Measurements from ENCODE around the gene UBE2Q2. TPM values are rescaled to one million over a fixed set of nuclear protein-coding genes. Genes with fewer than 3 reads are reported as not detected.

The UBE2Q2 gene
- polyA plus RNA-seq, 1 donor (not counting 4 experiments of a cell fraction or from before 2014, with no cell fraction given) = 33.9 TPM

- TF ChIP-seq EZH2 (IDR thresholded peaks at IDR 0.05; ENCODE audit: low read length) = no peak
- no peak for TF ChIP-seq CTCF (optimal IDR thresholded peaks at IDR 0.05 in 1 of 3, IDR thresholded peaks at IDR 0.05 in 1 of 3, conservative IDR thresholded peaks at IDR 0.05 in 1 of 3; ENCODE audit: extremely low read depth in 1 of 3, insufficient read depth in 2 of 3, low read length in 3 of 3)
- H3K9me3 ChIP-seq (ENCODE audit: control insufficient read depth, low read depth, low read length) = no peaks in the 10 kb centered on the region
- FAIRE-seq = no peak
- no peak overlapping the region for H3K27ac ChIP-seq (ENCODE audit: control insufficient read depth, insufficient read depth, low read length)
- dilution Hi-C loops (cut with MboI; ENCODE audit: extremely low pct_ligation_motif_present, low sequenced_read_pairs) = no loop called here
- H3K4me1 ChIP-seq (ENCODE audit: control insufficient read depth, extremely low read depth, insufficient read depth, low read length) = no peaks in the 10 kb centered on the region
- no peaks in the 10 kb centered on the region for H3K27me3 ChIP-seq (ENCODE audit: control insufficient read depth, extremely low read depth, insufficient read depth, low read length)
- DNase-seq (ENCODE audit: low read depth, low spot score) = no peak
- H3K36me3 ChIP-seq (ENCODE audit: control insufficient read depth in 2 of 2, extremely low read depth in 1 of 2, insufficient read depth in 2 of 2, low read length in 2 of 2) = no peaks in the 10 kb centered on the region
- H3K79me2 ChIP-seq (ENCODE audit: control insufficient read depth, insufficient read depth, low read length) = no peaks in the 10 kb centered on the region
- no peak overlapping the region for H3K4me2 ChIP-seq (ENCODE audit: control insufficient read depth, extremely low read depth, insufficient read depth, low read depth, low read length)
- H4K20me1 ChIP-seq (ENCODE audit: control insufficient read depth, extremely low read depth, insufficient read depth, low read length) = no peaks in the 10 kb centered on the region
- no peak overlapping the region for H3K4me3 ChIP-seq (ENCODE audit: control insufficient read depth in 2 of 3, extremely low read depth in 1 of 3, insufficient read depth in 2 of 3, low read depth in 1 of 3, low read length in 3 of 3)
- H3K9me1 ChIP-seq (ENCODE audit: control insufficient read depth, extremely low read depth, insufficient read depth, low read length) = no peaks in the 10 kb centered on the region
- H3K9ac ChIP-seq (ENCODE audit: control insufficient read depth, extremely low read depth, insufficient read depth, low read length) = no peak overlapping the region
- no peak overlapping the region for H2AFZ ChIP-seq (ENCODE audit: control insufficient read depth, low read length)
Measured at GRCh38 chr15:75810874-75811498, 32.3 kb upstream of the UBE2Q2 start.

DNA sequence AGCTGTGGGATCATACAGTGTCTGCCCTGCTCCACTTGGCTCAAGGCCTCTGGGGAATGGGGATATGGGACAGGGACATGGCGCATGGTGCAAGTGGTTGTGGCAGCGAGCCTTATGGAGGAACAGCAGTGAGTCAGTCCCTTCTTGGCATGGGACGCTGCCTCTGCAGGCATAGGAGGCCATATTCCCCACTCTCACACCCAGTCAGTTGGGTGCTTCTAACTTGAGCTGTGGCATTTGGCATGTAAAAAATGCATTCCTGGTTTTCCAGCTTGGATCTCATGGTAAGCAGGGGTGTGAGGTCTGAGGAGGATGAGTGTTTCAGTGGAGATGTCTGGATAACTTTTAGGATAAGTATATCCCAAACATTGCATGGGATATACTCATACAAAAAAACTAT lies 31.6 kb upstream of the UBE2Q2 start:
- H3K27me3 ChIP-seq (ENCODE audit: control insufficient read depth, extremely low read depth, insufficient read depth, low read length) = no peaks in the 10 kb centered on the region
- no peaks in the 10 kb centered on the region for H3K79me2 ChIP-seq (ENCODE audit: control insufficient read depth, insufficient read depth, low read length)
- no peak for DNase-seq (ENCODE audit: low read depth, low spot score)
- no peak overlapping the region for H3K4me2 ChIP-seq (ENCODE audit: control insufficient read depth, extremely low read depth, insufficient read depth, low read depth, low read length)
- no peak overlapping the region for H3K4me3 ChIP-seq (ENCODE audit: control insufficient read depth in 2 of 3, extremely low read depth in 1 of 3, insufficient read depth in 2 of 3, low read depth in 1 of 3, low read length in 3 of 3)
- H3K9ac ChIP-seq (ENCODE audit: control insufficient read depth, extremely low read depth, insufficient read depth, low read length) = no peak overlapping the region
- TF ChIP-seq CTCF (optimal IDR thresholded peaks at IDR 0.05 in 1 of 3, IDR thresholded peaks at IDR 0.05 in 1 of 3, conservative IDR thresholded peaks at IDR 0.05 in 1 of 3; ENCODE audit: extremely low read depth in 1 of 3, insufficient read depth in 2 of 3, low read length in 3 of 3) (no peak), EZH2 (IDR thresholded peaks at IDR 0.05; ENCODE audit: low read length) (no peak)
- FAIRE-seq = no peak
- no peaks in the 10 kb centered on the region for H3K9me3 ChIP-seq (ENCODE audit: control insufficient read depth, low read depth, low read length)
- H3K4me1 ChIP-seq (ENCODE audit: control insufficient read depth, extremely low read depth, insufficient read depth, low read length) = no peaks in the 10 kb centered on the region
- dilution Hi-C loops (cut with MboI; ENCODE audit: extremely low pct_ligation_motif_present, low sequenced_read_pairs) = no loop called here
- no peak overlapping the region for H2AFZ ChIP-seq (ENCODE audit: control insufficient read depth, low read length)
- no peaks in the 10 kb centered on the region for H3K36me3 ChIP-seq (ENCODE audit: control insufficient read depth in 2 of 2, extremely low read depth in 1 of 2, insufficient read depth in 2 of 2, low read length in 2 of 2)
- no peaks in the 10 kb centered on the region for H4K20me1 ChIP-seq (ENCODE audit: control insufficient read depth, extremely low read depth, insufficient read depth, low read length)
- H3K27ac ChIP-seq (ENCODE audit: control insufficient read depth, insufficient read depth, low read length) = no peak overlapping the region
- no peaks in the 10 kb centered on the region for H3K9me1 ChIP-seq (ENCODE audit: control insufficient read depth, extremely low read depth, insufficient read depth, low read length)

Measured in keratinocyte (primary cell).